GM12865 (cell line): ENCODE measurements around the gene TMEM123.

Experiments
- DNase-seq: peaks from one replicate; pipeline ENCODE4 v3.0.0; 2010; ENCODE audit warnings: low read depth
- H3K4me3 ChIP-seq: 2 replicates; pipeline ENCODE4 v1.5.1; 2011; ENCODE audit warnings: mild to moderate bottlenecking, low read depth, low read length, control low read depth
- TF ChIP-seq, protein P1 (sequence below): IDR thresholded peaks from 2 replicates; pipeline ENCODE4 v1.5.1; 2011; ENCODE audit warnings: low read length, control low read depth, low read depth, inconsistent platforms; ENCODE audit not compliant: insufficient read depth; ENCODE audit errors: missing control alignments

Gene TMEM123

DNA sequence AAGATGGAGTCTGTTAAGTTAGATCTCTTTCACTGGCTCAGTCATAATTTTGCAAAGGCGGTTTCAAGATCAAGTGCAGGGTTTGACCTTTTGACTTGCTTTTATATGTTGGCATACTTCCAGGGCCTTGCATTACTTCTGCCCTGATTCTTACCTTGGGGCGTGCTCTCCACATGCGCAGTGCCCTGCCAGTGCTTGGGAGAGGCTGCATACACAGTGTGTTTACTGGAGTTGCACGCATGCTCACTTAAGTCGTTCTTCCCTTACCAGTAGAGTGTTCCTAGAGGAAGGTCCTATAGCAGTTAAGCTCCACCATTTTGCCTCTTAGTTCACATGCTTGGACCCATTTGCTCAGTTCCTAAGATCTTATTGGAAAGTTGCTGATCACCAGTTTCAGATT lies 21.0 kb upstream of the TMEM123 start:
- TF ChIP-seq, protein P1, sequence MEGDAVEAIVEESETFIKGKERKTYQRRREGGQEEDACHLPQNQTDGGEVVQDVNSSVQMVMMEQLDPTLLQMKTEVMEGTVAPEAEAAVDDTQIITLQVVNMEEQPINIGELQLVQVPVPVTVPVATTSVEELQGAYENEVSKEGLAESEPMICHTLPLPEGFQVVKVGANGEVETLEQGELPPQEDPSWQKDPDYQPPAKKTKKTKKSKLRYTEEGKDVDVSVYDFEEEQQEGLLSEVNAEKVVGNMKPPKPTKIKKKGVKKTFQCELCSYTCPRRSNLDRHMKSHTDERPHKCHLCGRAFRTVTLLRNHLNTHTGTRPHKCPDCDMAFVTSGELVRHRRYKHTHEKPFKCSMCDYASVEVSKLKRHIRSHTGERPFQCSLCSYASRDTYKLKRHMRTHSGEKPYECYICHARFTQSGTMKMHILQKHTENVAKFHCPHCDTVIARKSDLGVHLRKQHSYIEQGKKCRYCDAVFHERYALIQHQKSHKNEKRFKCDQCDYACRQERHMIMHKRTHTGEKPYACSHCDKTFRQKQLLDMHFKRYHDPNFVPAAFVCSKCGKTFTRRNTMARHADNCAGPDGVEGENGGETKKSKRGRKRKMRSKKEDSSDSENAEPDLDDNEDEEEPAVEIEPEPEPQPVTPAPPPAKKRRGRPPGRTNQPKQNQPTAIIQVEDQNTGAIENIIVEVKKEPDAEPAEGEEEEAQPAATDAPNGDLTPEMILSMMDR, result no peak
- no peak overlapping the region for H3K4me3 ChIP-seq
- no peak for DNase-seq

DNA sequence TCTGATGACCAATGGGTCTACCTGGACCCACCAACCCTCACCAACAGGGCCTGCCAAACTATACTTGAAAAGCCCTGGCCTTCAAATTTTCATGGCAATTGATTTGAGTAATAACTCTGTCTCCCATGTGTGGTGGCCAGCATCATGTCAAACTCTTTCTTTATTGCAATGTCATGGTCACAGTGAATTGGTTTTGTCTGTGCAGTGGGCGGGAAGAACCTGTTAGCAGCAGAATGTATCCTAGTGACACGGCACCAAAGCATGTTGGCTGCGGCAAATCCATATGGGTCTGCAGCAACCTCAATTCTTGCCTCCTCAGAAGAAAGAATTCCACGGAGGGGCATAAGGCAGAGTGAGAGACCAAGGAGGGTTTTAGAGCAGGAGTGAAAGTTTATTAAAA lies 19.6 kb upstream of the TMEM123 start:
- DNase-seq, result no peak
- TF ChIP-seq, protein P1, result no peak
- no peak overlapping the region for H3K4me3 ChIP-seq

DNA sequence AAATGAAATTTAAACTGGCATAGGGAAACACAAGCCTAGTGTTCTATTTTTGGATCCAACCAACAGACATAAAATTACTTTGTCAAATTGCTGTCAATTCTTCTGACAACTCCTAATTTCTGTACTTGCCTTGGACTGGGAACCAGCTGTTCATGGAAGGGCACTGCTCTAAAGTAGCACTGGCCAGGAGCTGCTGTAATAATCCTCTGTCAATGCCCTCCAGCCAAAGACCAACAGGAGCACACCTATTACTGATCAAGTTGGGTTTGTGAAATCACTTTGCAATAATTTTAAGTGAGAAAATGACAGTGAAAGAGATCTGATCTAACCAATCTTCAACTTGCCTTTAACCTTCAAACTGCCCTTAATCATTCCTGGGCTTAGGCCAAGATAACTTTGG lies 18.9 kb upstream of the TMEM123 start:
- TF ChIP-seq, protein P1, result no peak
- H3K4me3 ChIP-seq, result no peak overlapping the region
- no peak for DNase-seq

DNA sequence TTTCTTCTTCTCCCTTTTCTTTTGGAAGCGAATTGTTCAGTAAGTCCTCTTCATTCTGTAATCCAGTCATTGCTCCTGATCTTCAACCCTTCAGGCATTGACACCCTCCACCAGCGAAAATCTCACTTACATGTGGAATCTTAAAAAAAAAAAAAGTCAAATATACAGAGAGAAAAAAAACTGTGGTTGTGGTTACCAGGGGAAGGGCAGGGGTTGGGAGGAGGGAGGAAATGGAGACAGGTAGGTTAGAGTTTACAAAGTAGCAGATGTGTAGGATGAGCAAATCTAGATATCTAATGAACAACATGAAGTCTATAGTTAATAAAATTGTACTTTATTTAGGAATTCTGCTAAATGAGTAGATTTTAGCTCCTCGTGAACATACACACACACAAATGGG lies 17.7 kb upstream of the TMEM123 start:
- no peak for DNase-seq
- no peak overlapping the region for H3K4me3 ChIP-seq
- TF ChIP-seq, protein P1, result no peak

DNA sequence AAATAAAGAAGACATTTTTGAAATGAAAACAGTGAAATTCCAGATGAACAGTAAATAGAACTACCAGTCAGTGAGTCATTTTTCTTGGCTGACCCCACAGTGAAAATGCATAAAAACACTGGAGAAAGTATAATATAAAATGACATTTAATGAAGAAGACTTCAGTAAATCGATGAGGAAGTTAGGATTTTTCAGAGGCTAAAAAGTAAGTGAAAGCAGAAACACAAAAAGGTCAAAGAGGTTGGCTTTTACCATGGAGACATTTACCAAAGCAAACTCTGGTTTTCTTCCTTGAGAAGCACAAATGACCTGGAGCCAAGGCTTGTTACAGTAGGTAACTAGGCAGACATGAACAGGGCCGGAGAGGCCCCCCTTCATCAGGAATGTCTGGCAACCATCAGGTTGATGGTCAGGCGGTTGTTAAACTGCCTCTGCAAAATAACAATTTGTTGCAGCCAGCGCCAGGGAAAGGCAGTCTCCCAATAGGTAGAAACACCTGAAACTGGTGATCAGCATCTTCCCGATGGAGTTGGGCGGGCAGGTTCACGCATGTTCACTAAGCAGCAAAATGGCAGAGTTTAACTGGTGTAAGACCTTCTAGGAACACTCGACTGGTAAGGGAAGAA lies 16.7 kb upstream of the TMEM123 start:
- TF ChIP-seq, protein P1, result no peak

DNA sequence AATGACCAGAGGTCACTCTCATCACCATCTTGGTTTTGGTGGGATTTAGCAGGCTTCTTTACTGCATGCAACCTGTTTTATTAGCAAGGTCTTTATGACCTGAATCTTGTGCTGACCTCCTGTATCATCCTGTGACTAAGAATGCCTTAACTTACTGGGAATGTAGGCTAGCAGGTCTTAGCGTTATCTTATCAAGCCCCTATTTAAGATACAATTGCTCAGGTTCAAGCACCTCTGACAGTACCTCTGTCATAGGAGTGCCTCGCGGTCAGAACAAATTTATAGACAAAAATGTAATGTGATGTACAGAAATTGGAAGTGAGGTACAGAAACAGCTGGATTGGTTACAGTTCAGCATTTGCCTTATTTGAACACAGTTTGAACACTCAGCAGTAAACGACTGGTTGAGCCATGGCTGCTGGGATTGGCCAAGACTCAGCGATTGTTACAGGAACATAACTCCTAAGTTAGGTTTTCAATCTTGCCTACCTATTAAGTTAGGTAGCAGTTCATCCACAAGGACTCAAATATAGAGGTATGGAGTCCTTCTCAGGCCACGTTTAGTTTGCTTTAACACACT lies 16.1 kb upstream of the TMEM123 start:
- H3K4me3 ChIP-seq, result no peak overlapping the region
- DNase-seq, result no peak
- TF ChIP-seq, protein P1, result no peak

More for the DNA sequence above, 16.7 kb upstream of the TMEM123 start:
- no peak overlapping the region for H3K4me3 ChIP-seq
- no peak for DNase-seq
